ENCODE data around the gene EFCAB11.

EFCAB11 gene

GRCh38 chr14:89947344-89947743 lies 7.2 kb downstream of the EFCAB11 start:
- H3K4me3 ChIP-seq (ENCODE audit: low read length) = no peak overlapping the region
- TF ChIP-seq ZNF274 (IDR thresholded peaks at IDR 0.05; ENCODE audit: low read depth, low read length) = no peak

- TF ChIP-seq ZNF274 (IDR thresholded peaks at IDR 0.05; ENCODE audit: low read depth, low read length) = no peak
- H3K4me3 ChIP-seq (ENCODE audit: low read length) = no peak overlapping the region
These were observed 12.6 kb downstream of the EFCAB11 start for GRCh38 chr14:89941830-89942377.

DNA sequence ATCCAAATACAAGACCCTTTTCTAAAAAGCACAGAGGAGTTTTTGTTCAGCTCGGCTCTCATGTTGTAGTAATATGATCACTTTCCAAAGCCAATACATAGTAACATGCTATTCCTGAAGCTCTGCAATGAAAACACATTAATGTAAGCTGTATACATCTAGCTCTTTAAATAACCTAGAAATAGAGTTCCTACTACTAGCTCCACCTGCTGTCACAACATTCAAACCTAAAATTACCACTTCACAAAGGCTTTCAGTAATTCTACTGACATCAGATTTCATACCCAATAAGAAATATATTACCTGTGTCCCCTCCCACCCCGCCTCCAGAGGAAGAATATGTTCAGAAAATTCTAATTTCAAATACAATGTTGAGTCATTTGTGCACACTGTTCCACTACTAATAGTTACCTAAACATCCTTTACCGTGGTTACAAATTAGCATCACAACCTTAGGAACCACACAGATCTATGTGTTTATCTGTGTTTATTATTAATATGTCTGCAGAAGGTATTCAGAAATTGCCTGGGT lies 17.8 kb downstream of the EFCAB11 start:
- no peak overlapping the region for H3K4me3 ChIP-seq (ENCODE audit: low read length)
- no peak for TF ChIP-seq ZNF274 (IDR thresholded peaks at IDR 0.05; ENCODE audit: low read depth, low read length)

DNA sequence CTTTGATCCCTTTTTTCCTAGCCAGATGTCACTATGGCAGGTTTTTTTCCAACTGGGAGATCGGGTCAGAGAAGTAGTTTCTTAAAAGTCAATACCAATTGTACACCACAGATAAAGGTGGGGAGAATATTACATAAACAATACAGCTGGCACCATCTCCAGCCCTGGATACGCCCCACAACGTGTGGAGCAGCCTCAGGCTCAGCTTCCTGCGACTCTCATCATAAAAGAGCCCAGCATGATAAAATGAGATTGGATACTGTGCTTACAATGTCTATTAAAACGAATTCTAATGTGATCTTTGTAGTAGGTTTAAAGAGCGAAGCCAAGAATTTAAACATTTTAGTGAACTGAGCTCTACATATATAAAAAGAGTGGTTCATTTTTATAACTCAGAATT lies 21.5 kb downstream of the EFCAB11 start:
- TF ChIP-seq ZNF274 (IDR thresholded peaks at IDR 0.05; ENCODE audit: low read depth, low read length) = no peak
- H3K4me3 ChIP-seq (ENCODE audit: low read length) = no peak overlapping the region

- H3K4me3 ChIP-seq (ENCODE audit: low read length) = no peak overlapping the region
- TF ChIP-seq ZNF274 (IDR thresholded peaks at IDR 0.05; ENCODE audit: low read depth, low read length) = no peak
These were observed 27.2 kb downstream of the EFCAB11 start for GRCh38 chr14:89927186-89927865.

DNA sequence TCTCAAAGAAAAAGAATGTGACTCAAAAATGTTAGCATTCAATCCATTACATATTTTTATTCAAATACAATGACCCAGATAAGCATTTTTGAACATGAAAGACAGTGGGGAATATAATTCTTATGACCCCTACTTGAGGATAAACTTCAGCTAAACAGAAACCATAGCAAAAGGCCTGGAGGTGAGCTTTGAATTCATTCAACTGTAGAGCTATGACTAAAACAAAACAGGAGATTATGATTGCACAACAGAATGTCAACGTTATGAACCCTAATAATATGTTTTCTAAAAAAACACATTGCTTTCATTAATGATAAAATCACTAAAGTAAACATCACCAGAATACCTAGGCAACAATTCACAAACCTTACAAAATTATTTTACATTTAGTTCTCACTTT lies 27.8 kb downstream of the EFCAB11 start:
- H3K4me3 ChIP-seq (ENCODE audit: low read length) = no peak overlapping the region
- no peak for TF ChIP-seq ZNF274 (IDR thresholded peaks at IDR 0.05; ENCODE audit: low read depth, low read length)

DNA sequence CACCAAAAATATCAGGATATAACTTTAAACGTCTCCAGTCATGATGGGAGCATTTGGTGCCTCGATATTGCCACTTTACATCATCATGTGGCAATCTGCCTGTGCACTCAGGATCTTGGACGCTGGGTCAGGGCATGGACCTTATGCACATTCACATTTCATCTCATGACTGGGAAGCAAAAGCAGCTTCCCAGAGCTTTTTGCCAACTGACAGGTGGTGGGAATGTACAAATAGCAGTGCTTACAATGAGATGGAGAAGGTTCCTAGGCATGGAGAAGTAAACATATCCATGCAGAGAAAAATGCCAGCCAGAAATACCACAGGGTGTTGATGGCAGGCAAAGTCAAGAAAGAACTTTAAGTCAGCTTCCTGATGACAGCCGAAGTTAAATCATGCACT lies 30.3 kb downstream of the EFCAB11 start:
- TF ChIP-seq ZNF274 (IDR thresholded peaks at IDR 0.05; ENCODE audit: low read depth, low read length) = no peak
- H3K4me3 ChIP-seq (ENCODE audit: low read length) = no peak overlapping the region

DNA sequence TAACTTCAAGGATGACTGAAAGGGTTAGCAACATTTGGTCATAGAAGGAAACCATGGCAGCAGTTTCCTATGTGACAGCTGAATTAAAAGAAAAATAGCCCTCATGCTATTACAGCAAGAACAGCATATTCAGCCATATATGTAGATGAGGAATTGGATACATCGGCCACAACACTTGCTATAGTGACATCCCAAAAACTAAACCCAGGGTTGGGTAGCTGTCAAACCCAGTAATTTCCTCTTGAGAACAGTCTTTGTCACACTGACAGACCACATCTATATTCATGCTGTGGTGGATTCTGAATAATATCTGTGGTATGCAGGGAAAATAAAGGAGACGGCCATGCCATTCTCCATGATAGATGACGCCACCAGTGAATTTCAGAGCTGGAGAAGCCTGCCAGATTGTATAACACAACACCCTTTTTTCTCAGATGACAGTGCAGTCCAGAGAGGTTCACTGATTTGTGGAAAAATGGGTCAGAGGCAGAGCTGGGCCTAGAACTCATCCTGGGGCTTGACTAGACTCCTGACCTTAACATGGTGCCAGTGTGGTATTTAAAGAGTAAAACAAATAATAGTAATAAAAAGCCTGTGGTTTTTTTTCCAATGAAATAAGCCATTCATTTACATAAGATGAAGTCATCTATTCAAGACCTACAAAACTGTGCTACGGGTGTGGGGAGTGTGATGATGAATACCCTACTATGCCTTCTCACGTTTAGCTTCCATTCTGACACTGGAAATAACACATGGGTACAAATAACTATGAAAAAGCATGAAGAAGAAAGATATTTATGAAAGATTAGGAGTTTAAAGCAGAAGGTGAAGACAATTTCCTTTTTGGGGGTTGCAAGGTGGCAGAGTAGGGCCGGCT lies 32.3 kb downstream of the EFCAB11 start:
- no peak overlapping the region for H3K4me3 ChIP-seq (ENCODE audit: low read length)
- TF ChIP-seq ZNF274 (IDR thresholded peaks at IDR 0.05; ENCODE audit: low read depth, low read length) = no peak

GRCh38 chr14:89921346-89921745 lies 33.2 kb downstream of the EFCAB11 start:
- TF ChIP-seq ZNF274 (IDR thresholded peaks at IDR 0.05; ENCODE audit: low read depth, low read length) = no peak
- no peak overlapping the region for H3K4me3 ChIP-seq (ENCODE audit: low read length)

- H3K4me3 ChIP-seq (ENCODE audit: low read length) = no peak overlapping the region
- no peak for TF ChIP-seq ZNF274 (IDR thresholded peaks at IDR 0.05; ENCODE audit: low read depth, low read length)
These were observed 34.5 kb downstream of the EFCAB11 start for GRCh38 chr14:89920056-89920455.

- H3K4me3 ChIP-seq (ENCODE audit: low read length) = no peak overlapping the region
- TF ChIP-seq ZNF274 (IDR thresholded peaks at IDR 0.05; ENCODE audit: low read depth, low read length) = no peak
These were observed 35.8 kb downstream of the EFCAB11 start for GRCh38 chr14:89918721-89919120.

GRCh38 chr14:89915114-89915878 lies 39.2 kb downstream of the EFCAB11 start:
- TF ChIP-seq ZNF274 (IDR thresholded peaks at IDR 0.05; ENCODE audit: low read depth, low read length) = no peak
- H3K4me3 ChIP-seq (ENCODE audit: low read length) = no peak overlapping the region

DNA sequence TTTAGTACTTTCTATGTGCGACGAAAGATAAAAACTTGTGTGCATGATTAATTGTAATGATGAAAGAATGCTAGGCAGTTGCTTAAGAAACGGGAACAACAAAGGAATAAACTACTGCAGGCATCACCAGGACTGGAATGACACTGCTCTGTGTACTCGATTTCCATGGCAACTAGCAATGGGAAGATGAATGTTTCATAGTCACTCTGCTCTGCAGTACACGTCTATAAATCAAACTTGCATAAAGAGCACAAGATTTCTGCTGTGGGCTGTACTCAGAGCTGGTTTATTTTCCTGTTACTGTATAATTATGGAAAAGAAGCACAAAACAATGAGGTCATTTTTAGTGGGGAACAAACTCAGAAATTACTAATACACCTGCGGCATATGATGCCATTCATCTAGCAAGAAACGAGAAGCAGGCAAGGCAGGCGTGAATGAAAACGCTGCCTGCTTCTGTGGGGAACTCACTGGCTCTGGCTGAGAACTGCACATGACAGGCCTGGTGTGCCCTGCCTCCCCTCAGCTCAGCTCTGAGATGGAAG lies 41.8 kb downstream of the EFCAB11 start:
- no peak for TF ChIP-seq ZNF274 (IDR thresholded peaks at IDR 0.05; ENCODE audit: low read depth, low read length)
- H3K4me3 ChIP-seq (ENCODE audit: low read length) = no peak overlapping the region

GRCh38 chr14:89912221-89912620 lies 42.3 kb downstream of the EFCAB11 start:
- no peak overlapping the region for H3K4me3 ChIP-seq (ENCODE audit: low read length)
- TF ChIP-seq ZNF274 (IDR thresholded peaks at IDR 0.05; ENCODE audit: low read depth, low read length) = no peak
